CMK (cell line): ENCODE results near the gene LAT.

Source experiments
- DNase-seq: peaks from one replicate; pipeline ENCODE4 v3.0.0-alpha.2; 2010; ENCODE audit warnings: low read depth

LAT gene

DNA sequence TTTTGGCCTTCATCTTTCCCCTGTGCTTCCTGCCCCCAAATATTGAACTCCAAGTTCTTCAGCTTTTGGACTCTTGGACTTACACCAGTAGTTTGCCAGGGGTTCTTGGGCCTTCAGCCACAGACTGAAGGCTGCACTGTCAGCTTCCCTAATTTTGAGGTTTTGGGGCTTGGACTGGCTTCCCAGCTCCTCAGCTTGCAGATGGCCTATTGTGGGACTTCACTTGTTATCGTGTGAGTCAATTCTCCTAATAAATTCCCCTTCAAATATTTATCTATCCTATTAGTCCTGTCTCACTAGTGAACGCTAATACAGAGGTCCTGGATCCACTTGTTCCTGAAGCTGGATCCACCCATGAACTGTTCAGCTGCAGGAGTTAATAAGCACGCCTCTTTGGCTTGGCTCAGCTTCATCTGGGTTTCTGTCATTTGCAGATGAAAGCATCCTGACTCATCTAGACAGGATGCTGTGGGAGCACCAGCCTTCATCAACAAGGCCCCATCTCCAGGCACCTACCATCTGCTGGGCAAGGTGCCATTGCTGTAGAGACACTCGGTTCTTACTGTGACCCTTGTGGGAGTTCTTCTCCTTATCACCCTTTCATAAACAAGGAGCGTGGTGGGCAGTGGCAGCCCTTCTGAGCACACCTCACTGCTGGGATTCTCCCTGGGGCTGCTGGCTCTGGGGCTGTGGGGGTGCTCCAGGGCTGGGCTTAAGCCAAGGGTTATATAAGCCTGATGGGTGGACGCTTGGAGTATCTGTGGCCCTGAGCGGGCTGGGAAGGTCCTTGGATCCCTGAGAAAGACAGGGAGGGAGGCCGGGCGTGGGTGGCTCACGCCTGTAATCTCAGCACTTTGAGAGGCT lies 23.1 kb downstream of the LAT start:
- no peak for DNase-seq

DNA sequence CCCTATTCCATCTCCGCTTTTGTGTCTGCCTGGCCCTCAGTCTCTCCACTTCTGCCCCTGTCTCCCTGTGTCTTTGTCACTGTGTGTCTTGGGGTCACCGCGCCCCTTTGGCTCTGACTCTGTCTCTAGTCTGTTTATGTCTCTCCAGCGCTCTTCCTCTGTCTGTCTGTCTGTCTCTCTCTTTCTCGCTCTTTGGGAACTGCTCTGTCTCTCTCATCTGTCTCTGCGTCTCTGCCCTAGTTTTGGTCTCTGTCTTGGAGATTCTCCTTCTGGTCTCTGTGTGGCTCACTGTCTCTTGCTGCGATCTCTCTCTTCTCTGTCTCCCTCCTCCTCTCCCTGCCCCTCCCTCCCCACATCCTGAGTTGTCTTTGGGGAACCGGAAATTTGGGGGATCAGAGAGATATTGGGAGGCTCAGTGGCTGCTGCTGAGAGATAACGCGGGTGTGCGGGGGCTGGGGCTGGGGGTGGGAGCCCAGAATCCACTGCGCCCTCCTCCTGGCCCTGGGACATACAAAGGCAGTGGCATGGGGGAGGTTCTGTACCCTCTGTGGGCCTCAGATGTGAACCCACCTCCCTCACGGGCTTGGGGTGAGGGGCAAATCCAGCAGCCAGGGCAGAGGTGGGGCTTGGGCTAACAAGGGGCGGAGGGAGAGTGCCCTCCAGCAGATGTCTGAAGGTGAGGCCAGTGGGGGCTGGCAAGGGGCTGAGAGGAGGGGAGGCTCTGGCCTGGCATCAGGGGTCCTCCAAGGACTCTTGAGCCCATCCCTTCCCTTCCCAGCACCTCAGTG lies 24.4 kb downstream of the LAT start:
- DNase-seq = peak; percentile 98

DNA sequence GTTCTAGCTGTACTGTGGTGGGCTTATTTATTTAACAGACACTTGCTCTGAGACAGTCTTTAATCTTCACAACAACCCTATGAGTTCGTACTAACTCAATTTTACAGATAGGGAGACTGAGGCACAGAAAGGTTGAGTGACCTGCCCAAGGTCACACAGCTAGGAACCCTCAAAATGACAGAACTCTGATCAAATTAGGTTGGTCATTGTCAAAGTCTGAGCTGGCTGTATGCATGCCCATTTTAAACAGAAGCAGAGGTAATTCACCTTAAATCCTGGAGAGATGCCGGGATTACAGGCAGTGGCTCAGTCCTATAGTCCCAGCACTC lies 24.9 kb downstream of the LAT start:
- no peak for DNase-seq

DNA sequence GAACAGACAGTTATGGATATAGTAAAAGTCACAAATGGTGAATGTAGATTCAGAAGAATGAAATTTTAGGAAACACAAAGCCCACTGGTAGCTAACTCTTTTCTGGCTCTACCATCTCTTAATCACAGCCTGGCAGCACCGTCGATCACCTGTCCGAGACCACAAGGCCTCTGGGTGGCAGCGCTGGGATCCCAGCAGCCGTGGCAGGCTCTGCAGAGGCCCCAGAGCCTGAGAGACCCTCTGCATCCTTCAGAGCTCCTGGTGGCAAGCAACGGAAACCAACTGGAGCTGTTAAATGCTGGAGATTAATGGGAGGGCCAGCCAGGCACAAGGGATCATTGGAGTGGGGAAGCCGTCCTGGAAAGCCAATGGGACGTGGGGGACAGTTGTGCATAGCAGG lies 26.3 kb downstream of the LAT start:
- no peak for DNase-seq

DNA sequence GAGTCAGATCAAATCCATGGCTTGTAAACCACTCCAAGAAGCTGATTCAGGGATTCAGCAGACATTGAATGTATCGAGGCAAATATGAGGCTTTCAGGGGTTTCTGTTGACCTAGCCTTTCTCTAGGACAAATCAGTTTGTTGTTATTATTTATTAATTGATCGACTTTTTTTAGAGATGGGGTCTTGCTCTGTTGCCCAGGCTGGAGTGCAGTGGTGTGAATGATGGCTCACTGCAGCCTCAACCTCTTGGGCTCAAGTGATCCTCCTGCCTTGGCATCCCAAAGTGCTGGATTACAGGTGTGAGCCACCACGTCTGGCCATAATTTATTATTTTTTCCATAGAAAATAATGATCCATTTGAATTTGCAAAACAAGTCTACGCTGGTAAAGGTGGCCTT lies 27.0 kb downstream of the LAT start:
- DNase-seq = no peak

DNA sequence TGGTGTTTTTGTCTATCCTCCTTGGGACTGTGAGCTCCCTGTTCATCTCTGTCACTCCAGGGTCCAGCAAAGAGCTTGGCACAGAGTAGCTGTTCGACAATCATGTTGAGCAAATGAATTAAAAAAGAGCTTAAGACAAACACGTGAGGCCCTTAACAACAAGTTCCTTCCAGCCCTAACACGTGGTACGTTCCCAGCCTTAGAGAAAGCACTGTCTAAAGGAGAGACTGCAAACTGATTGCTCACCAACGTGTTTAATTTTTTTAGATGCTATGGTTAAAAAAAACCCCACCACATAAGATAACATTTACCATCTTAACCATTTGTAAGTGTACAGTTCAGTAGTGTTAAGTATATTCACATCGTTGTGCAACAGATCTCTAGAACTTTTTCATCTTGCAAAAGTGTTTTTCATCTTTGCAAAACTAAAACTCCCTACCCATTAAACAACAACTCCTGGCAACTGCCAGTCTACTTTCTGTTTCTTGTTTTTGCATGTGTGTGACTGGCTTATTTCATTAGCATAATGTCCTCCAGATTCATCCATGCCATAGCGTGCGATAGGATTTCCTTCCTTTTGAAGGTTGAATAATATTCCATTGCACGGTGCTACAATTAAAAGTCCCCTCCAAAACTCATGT lies 28.2 kb downstream of the LAT start:
- DNase-seq = no peak

DNA sequence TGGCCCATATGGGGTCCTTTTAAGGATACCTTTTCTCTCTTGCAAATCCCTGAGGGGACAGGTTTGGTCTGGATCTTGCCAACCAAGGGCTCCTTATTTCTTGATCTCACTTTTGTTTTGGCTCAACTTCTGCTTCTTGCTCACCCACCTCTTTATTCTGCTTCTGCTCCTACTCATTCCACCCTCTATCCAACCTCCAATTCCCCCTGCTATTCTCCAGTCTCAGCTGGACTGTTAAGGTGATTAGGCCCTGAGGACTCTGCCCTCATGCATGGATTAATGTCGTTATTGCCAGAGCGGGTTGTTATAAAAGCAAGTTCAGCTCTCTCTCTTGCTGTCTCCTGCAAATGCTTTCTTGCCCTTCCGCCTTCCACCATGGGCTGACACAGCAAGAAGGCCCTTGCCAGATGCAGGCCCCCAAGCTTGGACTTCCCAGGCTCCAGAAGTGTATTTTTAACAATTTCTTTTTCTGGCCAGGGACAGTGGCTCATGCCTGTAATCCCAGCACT lies 29.8 kb downstream of the LAT start:
- no peak for DNase-seq

DNA sequence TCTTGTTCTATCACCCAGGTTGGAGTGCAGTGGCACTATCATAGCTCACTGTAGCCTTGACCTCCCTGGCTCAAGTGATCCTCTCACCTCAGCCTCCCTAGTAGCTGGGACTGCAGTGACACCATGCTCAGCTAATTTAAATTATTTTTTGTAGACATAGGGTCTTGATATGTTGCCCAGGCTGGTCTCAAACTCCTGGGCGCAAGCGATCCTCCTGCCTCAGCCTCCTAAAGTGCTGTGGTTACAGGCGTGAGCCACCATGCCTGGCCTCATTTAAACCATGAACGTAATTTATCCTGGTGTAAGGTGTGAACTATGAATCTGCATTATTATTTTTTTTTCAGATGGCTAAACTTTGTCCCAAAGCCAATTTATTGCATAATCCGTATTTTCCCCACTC lies 37.3 kb downstream of the LAT start:
- DNase-seq = no peak

DNA sequence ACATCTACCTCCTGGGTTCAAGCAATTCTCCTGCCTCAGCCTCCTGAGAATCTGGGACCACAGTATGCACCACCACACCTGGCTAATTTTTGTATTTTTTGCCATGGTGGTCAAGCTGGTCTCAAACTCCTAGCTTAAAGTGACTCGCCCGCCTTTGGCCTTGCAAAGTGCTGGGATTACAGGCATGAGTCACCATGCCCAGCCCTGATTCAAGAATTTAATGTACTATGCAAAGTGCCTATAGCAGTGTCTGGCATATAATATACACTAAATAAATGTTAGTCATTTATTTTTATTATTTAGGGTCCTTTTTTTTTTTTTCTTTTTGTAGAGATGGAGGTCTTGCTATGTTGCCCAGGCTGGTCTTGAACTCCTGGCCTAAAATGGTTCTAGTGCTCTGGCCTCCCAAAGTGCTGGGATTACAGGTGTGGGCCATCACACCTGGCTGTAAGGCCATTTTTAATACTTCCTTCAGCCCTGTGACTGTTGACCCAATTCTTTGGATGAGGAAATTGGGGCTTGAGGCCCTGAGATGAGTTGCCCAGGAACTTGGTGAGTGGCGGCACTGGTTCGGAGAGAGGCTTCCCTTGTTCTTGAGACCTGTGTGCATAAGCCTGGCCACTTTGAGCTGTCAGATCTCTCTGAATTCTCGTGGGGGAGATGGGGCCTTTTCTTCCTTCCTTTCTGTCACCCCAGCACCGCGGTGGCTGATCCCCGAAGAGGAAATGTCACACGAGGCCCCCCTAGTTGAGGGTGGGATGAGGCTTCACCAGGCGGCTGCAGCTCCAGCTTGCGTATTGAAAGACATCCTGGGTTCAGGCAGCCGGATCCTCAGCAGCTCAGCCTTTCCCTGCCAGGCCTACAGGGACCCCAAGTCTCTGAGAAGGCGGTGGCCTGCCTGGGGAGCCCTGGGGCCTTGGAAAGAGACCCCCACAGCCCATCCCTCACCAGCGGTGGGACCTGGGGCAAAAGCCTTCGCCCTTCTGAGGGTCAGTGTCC lies 38.7 kb downstream of the LAT start:
- no peak for DNase-seq

DNA sequence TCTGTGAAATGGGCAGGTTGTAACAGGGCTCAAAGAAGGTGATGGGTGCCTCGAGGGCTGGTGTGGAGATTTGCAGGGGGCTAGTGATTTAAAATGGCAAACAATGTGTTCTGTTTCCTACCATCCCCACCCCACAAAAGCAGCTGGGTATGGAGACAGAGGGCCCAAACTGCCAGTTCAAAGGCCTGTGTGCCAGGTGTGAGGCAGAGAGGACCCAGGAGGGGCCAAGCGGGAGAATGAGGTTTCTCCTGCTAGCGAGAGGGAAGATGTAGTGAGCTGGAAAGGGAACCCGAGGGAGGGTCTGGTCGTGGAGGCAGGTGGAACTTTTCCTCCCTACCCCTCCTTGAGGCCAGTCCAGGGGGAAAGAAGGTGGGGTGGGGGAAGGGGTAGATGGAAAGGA lies 39.4 kb downstream of the LAT start:
- DNase-seq = no peak

DNA sequence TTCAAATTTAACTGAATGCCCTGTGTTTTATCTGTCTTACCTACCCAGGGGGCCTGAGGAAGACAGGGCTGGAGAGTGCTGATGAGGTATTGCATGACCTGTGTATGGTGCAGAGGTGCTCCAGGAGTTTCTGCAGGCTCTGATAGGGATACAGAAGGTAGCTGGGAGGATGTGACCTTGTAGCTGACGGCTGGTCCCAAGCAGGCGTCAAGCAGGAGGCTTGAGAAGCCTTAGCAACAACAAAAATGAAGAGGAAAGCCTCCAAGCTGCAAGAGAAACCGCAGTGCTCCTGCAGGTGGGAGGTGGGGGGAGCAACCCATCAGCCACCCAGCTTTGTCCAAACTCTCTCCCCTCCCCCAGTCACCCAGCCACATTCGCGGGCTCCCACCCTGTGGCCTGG lies 40.4 kb downstream of the LAT start:
- no peak for DNase-seq

DNA sequence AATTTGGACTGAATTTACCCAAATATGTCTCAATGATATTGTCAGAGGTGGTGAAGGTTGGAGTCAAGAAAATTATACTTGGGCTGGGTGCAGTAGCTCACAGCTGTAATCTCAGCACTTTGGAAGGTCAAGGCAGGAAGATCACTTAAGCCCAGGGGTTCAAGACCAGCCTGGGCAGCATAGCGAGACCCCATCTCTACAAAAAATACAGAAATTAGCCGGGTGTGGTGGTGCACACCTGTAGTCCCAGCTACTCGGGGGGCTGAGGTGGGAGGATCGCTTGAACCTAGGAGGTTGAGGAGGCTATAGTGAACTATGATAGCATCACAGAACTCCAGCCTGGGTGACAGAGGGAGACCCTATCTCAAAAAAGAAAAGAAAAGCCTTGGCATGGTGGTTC lies 40.9 kb downstream of the LAT start:
- DNase-seq = no peak

DNA sequence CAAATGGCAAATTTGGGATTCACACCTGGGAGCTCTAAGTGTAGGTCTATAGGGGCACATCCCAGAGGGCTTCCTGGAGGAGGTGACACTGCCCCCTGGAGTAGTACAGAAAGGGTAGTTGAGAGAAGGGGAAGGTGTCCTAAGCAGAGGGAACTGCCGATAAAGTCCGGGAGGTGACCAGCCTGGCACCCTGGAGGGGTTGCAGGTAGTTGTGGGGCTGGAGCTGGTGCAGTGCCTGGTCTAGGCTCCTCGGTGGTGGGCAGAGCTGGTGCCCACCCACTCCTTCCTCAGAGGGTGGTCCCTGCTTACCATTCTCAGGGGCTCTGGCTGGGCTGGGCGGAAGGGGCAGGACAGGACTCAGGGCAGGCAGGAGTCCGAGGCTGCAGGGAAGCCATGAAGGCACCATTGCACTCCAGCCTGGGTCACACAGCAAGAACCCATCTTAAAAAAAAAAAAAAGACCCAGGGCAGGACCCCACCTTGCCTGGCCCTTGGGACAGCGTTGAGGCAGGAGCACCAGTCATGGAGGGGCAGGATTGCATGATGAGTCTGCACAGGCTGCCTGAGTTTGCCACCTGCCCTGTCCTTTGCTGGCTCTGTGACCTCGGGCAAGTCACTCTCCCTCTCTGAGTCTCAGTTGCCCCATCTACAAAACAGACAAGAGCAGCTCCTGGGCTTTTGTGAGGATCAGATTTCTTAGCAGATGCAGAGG lies 43.8 kb downstream of the LAT start:
- no peak for DNase-seq

DNA sequence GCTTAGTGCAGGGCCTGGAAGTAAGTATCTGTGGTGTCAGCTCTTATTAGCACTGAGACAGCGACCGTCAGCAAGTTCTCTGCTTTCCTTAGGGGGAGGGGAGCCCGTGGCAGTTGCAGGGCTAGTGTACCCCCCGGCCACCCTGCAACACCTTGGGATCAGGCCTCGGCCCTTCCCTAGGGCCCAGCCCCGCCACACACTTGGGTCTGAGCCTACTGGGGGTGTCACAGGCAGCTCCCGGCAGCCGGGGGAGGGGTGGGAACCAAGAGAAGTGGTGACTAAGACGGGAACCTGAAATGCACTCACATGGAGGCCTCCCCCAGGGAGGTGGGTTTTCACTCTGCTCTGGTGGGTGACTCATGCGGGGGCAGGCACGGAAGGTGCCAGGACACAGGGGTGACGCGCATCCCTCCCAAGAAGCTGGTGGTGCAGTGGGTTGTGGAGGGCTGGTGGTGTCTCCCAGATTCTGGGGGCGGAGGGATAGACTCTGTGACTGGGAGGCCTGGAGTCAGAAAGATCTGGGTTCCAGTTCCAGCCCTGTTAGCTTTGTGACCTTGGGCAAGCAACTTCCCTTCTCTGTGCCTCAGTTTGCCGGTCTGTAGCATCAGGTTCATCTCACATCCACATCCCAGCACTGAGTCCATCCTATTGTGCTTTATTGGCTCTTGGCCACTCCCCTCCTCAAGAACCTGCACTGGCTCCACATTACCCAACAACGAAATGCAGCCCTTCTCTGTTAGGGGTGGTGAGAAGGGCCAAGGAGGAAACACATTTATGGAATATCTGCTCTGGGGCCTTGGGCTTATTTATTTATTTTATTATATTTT lies 44.5 kb downstream of the LAT start:
- DNase-seq = no peak

DNA sequence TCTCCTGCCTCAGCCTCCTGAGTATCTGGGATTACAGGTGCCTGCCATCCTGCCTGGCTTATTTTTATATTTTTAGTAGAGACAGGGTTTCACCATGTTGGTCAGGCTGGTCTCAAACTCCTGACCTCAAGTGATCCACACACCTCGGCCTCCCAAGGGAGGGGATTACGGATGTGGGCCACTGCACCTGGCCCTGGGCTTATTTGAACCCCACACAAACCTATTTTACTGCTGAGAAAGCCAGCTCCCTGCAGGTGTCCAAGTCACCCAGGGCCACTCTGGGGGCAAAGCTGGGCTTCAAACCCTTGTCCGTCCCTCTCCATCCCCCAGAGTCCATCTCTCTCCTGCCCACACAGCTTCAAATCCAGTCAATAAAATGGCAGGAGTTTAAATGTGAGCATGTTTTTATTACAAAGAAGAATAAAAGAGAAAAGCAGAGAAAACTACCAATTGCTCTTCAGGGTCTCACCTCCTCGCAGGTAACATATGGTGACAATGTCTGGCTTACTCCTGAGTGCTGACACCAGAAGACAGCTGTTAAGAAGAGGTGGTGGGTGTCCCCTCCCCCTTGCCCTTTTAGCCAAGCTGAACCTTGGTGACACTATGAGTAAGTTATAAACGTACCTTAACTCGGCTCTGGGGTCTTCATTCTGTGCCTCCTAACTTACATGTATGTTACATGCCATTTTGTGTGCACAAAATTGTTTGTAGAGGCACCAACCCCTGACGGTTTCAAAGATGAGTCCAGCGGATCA lies 45.4 kb downstream of the LAT start:
- DNase-seq = no peak
